WTC11 (cell line): ENCODE measurements around the gene LRFN2.

Experiments
- ARID4B ChIP-seq: sonication (generic); formaldehyde crosslinking; IDR thresholded peaks from 2 replicates; pipeline ENCODE4 v1.8.0; 2023; ENCODE audit warnings: missing genetic modification reagents, mild to moderate bottlenecking, borderline replicate concordance
- ATF1 ChIP-seq: sonication (generic); formaldehyde crosslinking; IDR thresholded peaks from 2 replicates; pipeline ENCODE4 v1.8.1; 2023; ENCODE audit warnings: mild to moderate bottlenecking, moderate library complexity, missing genetic modification reagents
- CBFB ChIP-seq: sonication (generic); formaldehyde crosslinking; IDR thresholded peaks from 2 replicates; pipeline ENCODE4 v1.8.1; 2022; ENCODE audit warnings: mild to moderate bottlenecking, low read depth, missing genetic modification reagents
- CTCF ChIP-seq: fragments of 200-600 bp; IDR thresholded peaks from 2 replicates; pipeline ENCODE4 v1.8.0; 2022; ENCODE audit warnings: antibody characterized with exemption
- ESRRA ChIP-seq: sonication (generic); formaldehyde crosslinking; IDR thresholded peaks from 2 replicates; pipeline ENCODE4 v1.8.1; 2022; ENCODE audit warnings: mild to moderate bottlenecking, missing genetic modification reagents, borderline replicate concordance
- USF1 ChIP-seq: sonication (generic); formaldehyde crosslinking; IDR thresholded peaks from 2 replicates; pipeline ENCODE4 v1.8.0; 2022; ENCODE audit warnings: mild to moderate bottlenecking, missing genetic modification reagents
- USF2 ChIP-seq: sonication (generic); formaldehyde crosslinking; IDR thresholded peaks from 2 replicates; pipeline ENCODE4 v1.8.1; 2023; ENCODE audit warnings: mild to moderate bottlenecking, missing genetic modification reagents, moderate library complexity

GRCh38 chr6:40371095-40371494 is 216.1 kb downstream of the LRFN2 start:
- no peak for TF ChIP-seq ESRRA (CRISPR knock-in tag)
- TF ChIP-seq CTCF: no peak
- TF ChIP-seq USF2 (CRISPR knock-in tag): no peak
- no peak for TF ChIP-seq USF1
- no peak for TF ChIP-seq ATF1 (CRISPR knock-in tag)
- TF ChIP-seq CBFB (CRISPR knock-in tag): no peak
- no peak for TF ChIP-seq ARID4B
